HG03175 (cell line): ENCODE data around the gene BPIFB4.

Experiments used
- ATAC-seq: cut with Tn5 transposase; IDR thresholded peaks from one replicate; pipeline ENCODE4 v1.9.1; 2021; ENCODE audit warnings: mild to moderate bottlenecking, moderate library complexity; ENCODE audit not compliant: unreplicated experiment

The BPIFB4 gene

DNA sequence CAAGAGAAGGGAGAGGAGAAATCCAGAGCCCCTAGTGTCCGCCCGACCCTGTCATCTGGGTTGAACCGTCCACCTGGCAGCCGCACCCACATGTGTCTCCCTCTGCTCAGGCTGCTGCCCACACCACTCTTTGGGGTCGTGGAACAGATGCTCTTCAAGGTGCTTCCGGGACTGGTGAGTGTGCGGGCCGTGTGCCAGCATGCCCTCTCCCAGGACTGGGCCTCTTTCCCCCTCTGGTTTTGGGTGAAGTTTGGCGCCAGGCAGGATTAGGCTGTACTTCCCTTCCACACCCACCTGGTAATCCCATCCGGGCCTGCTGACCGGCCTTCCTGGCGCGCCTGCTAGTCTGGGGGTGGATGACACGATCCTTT, 17.8 kb upstream of the BPIFB4 start:
- no peak for ATAC-seq

DNA sequence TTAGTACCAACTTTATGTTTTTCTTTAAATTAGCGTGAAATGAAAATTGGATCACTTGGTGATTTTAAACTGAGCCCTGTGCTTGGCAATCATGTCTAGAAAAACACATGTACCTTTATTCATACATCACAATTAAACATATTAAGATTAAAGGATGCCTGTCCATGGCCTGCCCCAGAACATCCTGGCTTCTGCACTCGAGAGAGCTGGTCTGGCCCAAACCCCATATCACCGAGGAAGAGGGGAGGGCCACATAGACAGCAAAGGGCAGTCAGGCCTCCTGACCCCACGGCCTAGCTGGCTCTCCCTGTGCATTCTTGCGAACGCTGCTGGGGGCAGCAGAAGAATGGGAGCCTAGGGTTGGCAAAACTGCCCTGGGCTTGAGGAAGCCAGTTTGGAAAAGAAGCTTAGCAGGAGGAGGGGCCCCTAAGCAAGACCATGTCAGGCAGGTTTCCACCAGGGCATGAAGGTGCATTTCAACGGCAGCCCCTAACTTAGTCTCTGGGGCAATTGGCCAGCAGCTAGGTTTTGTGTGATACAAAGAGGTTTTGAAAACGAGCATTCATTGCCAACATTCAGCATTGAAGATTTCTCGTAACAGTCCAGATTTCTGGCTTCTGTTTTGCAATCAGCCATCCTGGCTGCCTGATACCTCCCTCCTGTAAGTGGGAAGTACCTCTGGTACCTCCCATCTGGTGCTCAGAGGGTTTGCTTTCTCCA, 17.2 kb upstream of the BPIFB4 start:
- ATAC-seq = no peak

DNA sequence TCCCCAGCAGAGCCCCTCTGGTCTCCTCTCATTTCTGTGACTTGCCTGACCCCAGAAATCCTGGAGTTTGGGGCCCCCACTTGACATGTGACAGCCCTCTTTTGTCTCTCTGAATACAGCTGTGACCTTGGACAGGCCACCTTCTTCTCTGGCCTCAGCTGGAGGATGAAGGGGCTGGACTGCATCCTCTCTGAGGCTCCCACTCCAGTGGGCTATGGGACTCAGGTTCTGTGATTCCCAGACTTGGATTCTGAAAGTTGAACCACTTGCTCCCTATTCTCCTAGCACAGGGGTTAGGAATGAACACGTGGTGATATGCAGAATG, 16.7 kb upstream of the BPIFB4 start:
- ATAC-seq = no peak

DNA sequence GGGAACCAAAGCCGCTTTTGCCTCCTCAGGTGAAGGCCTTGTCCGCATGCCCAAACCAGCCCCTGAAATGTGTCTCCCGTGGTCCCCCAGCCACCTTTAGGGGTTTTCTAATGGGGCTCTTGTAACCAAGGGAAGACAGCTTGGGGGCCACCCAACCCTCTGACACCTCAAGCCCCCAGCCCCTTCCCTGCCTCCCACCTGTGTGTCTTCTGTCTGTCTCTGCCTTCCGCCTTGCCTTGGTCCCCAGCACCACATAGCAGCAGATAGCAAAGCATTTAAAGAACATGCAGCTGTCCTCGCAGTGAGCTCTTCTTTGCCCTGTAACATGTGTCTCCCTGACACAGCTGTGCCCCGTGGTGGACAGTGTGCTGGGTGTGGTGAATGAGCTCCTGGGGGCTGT, 16.2 kb upstream of the BPIFB4 start:
- ATAC-seq = no peak

DNA sequence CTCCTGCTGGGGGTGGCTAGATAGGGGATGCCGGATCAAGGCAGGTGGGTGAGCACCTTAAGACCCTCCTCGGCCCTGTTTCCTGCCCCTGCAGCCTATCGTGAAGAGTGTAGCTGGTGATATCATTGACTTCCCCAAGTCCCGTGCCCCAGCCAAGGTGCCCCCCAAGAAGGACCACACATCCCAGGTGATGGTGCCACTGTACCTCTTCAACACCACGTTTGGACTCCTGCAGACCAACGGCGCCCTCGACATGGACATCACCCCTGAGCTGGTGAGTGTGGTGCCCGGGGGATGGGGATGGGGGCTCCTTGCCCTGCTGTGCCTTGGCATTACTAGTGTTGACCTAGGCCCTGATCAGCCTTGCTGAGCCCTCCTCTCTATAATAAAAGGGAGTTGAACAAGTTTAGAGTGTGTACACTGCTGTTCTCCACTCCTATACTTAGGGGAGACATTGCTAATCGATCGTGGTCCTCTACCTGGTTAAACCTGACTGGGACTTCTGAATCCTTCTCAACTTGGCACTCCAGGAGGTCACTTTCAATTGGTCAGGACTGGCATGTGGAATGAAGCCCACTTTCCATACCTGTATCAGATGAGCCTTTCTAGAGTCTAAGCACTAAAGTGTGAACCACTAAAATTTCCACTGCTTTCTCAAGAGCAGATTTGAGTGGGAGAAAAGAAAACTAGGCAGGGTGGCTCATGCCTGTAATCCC, 14.7 kb upstream of the BPIFB4 start:
- ATAC-seq = no peak

DNA sequence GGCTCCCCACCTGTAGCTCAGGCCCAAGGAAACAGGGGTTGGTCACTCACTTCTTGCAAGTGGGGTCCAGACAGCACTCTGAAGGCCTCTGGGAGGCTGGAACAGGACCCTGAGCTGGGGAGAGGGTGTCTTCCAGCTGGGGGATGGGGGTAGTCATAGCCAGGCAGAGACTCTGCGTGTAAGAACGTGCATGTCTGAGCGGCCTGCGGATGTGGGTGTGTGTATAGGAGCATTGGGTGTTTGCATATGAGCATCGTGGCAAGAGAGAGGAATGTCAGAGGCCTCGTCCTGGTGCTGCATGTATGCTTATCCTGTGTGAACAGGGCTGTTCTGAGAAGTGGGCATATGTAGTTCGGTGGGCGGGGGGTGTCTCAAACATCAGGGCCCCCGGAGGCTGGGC, 13.7 kb upstream of the BPIFB4 start:
- no peak for ATAC-seq

DNA sequence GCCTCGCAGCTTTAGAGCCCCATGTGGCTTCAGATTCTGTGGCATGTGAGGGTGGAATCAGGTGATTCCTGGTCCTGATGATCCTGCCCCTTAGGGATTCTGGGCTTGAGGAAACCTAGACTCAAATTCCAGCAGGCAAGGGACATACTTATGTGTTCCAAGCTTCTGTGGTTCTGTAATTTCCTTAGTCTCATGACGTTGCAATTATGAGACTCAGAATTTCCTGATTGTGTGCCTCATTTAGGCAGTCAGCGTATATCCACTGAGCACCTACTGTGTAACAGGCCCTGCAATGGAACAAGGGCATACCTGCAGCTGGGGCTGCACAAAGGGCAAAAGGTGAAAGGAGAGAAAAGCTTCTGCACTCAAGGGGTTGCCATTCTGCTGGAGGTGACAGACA, 11.6 kb upstream of the BPIFB4 start:
- ATAC-seq = no peak

DNA sequence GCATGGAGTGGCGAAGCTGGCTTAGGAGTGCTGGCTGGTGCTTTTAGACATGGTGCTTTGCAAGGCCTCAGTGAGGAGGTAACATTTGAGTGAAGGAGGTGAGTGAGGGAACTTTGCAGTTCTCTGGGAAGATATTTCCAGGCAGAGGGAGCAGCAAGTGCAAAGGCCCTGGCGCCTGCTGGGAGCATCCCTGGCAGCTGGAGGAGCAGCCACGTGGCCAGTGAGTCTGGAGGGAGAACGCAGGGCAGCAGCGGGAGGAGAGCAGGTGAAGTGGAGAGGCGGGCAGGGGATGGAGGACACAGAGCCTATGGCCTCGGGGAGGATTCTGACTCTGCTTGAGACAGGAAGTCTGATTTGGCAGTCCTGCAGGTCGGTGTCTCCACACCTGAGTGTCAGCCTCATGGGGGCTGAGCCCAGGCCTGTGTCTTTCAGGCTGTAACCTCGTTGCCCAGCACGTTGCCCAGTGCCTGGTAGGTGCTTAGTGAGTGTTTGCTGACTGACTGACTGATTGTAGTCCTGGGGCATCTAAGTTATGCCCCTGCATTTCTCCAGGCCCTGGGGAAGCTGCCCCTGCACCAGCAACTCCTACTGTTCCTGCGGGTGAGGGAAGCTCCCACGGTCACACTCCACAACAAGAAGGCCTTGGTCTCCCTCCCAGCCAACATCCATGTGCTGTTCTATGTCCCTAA, 11.0 kb upstream of the BPIFB4 start:
- ATAC-seq = no peak

DNA sequence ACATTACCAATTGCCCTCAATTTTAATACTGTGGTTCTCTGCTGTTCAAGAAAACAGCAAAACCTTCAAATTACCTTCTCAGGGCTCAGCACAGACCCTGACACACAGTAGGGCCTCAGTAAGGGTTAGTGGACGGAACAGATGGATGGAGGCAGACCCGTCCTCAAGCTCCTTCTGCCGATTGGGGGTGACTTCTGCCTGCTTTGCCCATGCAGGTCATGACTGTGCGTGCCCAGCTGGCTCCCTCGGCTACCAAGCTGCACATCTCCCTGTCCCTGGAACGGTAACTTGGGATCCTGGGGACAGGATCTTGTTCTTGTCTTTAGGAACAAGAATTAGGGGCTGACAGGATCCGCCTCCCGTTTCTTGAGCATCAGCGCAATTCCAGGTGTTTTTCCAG, 9.8 kb upstream of the BPIFB4 start:
- no peak for ATAC-seq

DNA sequence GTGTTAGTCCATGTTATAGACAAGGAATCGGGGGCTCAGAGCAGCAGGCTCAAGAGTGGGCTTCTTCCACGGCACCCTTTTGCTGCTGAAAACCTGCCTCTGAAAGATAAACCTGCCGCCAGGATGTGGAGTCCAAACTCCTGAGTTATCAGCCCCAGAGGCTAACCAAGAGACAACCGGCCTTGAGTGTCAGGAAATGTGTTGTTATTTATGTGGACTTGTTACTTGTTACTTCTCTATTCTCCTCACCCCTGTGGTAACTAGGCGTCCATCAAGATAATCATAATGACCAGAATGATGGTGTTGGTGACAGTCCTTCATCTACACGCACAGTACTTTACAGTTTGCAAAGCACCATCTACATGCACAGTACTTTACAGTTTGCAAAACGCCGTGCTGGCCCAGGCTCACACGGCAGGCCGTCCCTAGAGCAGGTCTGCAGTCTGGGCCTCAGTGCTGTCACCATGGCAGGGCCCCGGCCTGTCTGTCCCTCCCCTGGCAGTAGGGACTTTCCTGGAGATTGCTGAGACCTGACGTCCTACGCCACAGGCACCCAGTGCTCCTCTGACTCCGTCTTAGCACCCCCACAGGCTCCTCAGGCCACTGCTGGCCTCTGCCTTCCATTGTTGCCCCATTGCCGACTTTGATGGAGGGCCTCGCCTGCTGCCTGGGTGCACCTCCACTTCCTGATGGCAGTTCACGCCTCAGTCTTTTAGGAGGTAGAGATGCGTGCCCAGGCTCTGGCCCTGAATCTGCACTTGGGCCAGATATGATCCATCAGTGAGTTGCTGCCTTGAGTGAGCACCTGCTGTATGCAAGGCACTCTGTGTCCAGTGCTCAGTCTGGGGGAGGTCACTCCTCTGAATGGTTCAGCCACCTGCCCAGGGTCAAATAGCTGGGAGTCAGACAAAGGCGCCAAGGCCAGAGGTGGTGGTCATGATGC, 9.1 kb upstream of the BPIFB4 start:
- ATAC-seq = no peak

DNA sequence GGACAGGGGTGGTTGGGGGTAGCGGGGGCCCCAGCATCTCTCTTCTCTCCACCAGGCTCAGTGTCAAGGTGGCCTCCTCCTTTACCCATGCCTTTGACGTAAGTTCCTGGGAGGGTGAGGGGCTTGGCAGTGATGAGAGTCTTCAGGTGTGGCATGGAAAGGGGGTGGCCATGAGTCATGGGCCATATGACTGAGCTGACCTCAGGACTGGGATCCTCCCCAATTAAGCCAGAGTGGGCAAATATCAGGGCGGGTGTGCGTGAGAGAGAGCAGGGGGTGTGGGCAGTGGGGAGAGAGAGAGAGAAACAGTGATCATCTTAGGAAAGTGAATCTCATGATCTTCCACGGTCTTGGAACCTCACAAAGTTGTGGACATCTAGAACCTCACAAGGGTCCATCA, 8.2 kb upstream of the BPIFB4 start:
- ATAC-seq = no peak

DNA sequence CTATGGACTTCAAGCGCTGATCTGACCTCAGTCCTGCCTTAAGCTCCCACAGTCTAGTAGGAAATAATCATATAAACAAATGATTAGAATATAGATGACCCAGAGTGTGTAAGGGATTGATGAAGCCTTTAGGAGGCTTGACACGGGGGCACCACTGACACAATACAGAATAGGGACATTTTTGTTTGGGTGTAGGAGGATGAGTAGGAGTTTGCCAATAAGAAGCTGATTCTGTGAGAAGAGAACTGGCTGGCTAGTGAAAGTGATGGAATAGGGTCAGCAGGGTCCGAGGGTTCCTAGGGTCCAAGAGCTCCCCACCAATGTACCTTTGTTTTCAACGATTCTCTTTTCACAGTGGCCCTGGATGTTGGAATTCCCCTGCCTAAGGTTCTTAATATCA, 7.1 kb upstream of the BPIFB4 start:
- ATAC-seq = no peak

DNA sequence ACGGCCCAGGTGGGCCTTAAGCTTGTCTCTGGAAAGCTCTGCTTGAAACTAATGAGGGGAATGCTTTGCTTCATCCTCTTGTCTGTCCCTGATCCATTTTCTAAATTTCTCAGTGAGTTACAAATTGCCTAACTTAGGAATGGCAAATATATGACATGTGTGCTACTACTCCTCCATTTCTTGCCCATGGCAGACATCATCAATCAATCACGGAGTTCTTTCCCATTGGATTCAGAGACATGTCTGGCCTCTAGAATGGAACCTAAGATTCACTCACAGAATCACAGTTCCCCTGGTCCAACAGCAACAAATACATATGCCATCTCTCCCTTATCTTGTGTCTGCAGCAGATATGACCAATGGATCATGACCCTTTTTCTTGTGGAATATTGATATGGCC, 6.6 kb upstream of the BPIFB4 start:
- no peak for ATAC-seq

DNA sequence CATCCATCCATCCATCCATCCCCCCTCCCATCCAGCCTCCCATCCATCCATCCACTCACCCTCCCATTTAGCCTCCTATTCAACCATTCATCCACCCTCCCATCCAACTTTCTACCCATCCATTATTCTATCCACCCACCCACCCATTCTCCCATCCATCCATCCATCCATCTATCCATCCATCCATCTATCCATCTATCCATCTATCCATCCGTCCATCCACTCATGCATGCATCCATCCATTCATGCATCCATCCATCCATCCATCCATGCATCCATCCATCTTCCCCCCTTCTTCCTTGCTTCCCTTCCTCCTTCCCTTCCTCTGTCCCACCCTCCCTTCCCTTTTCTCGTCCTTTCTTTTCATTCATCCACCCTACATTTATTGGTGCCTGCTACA, 4.8 kb upstream of the BPIFB4 start:
- no peak for ATAC-seq

DNA sequence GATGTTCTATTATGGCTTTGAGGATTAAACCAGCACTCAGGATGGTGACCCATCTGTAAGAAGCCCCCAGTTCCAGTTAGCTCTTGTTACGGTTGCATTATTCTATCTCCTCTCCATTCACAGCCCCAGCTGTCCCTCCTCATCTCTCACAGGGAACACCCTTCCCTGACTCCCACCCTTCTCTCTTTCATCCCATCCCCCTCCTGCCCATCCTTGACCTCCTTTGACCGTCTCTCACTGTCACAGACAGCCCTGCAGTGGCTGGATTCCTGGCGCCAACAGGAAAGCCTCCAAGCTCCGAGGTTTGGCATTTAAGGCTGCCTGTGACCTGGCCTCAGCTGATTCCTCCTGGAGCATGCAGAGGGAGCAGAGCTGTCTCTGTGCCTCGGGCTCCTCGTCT, 4.2 kb upstream of the BPIFB4 start:
- no peak for ATAC-seq

DNA sequence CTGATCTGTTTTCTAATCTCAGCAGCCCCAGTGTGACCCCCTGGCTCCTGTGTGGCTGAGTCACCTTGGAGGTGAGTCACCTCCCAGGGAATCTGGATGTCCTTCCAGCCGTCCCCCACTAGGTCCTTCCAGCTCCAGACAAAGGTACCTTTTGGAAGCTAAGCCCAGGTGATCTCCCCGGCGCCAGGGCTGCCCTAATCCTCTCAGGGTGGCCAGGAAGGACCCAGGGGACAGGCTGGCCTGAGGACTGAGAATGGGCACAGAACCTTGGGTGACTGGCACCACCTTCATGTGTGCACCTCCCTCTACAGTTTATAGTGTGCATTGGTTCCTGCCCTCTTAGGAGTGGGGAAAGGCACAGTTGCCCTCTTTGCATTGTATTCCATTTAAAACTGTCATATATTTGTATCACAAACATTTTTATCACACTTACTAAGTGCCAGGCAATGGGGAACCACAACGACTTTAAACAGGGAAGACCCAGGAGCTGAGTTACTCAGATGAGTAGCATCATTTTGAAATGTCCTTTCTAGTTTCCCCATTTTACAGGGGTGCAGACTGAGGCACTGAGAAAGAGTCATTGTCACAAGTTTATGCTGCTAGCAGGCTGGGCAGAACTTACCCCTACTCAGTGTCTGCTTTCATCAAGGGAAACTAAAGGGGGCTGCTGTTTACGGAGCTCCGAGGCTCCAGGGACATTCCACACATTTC, 2.6 kb upstream of the BPIFB4 start:
- ATAC-seq = no peak

DNA sequence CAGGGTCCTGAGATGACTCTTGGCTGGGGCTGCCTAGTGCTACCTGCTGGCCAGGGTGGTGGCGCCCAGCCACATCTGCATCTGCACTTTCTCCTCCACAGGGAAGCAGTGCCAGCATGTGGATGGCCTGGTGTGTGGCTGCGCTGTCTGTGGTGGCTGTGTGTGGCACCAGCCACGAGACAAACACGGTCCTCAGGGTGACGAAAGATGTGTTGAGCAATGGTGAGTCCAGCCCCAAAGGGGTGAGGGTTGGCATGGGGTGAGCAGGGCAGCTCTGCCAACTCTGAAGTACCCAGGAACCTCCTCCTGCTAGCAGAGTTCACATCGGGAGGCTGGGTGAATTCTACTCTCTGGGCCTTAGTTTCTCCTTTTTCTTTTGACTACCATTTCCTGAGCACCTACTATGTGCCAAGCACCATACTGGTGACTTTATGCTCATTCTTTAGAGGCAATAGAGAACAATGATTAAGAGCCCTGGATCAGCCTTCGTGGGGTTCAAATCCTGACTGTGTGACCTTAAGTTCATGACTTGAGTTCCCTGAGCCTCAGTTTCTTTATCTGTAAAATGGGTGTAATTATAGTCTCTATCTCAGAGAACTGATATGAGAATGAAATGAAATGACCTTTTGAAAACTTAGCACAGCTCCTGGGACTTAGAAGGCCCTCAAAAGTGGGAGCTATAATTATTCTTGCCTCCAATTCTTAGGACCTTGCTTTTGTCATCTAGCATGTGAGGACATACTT, 2.1 kb downstream of the BPIFB4 start:
- ATAC-seq = no peak

DNA sequence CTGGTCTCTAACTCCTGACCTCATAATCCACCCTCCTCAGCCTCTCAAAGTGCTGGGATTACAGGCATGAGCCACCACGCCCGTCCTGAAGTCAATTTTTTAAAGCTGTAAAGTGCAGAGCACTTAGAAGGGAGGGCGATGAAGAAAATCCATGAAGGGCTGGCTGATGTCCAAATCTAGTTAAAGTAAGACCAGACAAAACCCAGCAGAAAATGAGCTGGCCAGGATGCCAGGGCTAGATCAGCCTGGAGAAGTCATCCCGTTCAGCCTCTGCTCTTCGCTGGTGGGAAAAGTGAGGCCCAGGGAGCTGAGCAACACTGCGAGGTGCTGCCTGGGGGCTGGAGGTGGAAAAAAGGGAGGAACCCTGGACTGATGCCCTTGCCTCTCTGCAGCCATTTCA, 3.1 kb downstream of the BPIFB4 start:
- no peak for ATAC-seq

DNA sequence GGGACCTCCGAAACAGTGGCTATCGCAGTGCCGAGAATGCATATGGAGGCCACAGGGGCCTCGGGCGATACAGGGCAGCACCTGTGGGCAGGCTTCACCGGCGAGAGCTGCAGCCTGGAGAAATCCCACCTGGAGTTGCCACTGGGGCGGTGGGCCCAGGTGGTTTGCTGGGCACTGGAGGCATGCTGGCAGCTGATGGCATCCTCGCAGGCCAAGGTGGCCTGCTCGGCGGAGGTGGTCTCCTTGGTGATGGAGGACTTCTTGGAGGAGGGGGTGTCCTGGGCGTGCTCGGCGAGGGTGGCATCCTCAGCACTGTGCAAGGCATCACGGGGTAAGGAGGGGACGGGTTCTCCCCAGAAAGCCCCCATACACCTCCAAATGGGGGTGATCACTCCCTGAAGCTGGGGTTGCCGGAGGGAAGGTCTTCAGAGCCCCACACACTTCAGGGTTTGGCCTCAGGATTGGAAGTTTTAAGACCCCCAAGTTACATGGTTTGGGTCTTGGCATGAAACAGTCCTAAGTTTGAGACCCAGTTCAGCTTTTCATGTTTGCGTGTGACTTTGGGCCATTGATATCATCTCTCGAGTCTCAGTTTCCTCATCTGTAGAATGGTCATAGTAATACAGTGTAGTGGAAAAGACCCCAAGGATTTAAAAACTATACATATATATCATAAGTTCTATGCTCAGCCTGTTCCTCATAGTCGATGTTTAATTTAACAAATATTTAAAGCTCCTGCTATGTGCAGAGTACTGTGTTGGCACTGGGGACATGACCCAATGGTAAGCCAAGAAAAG, 4.3 kb downstream of the BPIFB4 start:
- ATAC-seq = no peak
